Measurements from ENCODE around the gene NR4A1. TPM values are rescaled to one million over a fixed set of nuclear protein-coding genes. Genes with fewer than 3 reads are reported as not detected.
A peak's percentile ranks its signal among the peaks of the same experiment; 100 is the strongest.

The NR4A1 gene
- 863 TPM for total RNA-seq
- long read RNA-seq, full-length matches to known transcripts = 651 of 1,174 reads
- long read RNA-seq, partial matches to known transcripts = 434 of 1,174 reads
- long read RNA-seq, other reads (novel, unspliced or antisense) = 89 of 1,174 reads

DNA sequence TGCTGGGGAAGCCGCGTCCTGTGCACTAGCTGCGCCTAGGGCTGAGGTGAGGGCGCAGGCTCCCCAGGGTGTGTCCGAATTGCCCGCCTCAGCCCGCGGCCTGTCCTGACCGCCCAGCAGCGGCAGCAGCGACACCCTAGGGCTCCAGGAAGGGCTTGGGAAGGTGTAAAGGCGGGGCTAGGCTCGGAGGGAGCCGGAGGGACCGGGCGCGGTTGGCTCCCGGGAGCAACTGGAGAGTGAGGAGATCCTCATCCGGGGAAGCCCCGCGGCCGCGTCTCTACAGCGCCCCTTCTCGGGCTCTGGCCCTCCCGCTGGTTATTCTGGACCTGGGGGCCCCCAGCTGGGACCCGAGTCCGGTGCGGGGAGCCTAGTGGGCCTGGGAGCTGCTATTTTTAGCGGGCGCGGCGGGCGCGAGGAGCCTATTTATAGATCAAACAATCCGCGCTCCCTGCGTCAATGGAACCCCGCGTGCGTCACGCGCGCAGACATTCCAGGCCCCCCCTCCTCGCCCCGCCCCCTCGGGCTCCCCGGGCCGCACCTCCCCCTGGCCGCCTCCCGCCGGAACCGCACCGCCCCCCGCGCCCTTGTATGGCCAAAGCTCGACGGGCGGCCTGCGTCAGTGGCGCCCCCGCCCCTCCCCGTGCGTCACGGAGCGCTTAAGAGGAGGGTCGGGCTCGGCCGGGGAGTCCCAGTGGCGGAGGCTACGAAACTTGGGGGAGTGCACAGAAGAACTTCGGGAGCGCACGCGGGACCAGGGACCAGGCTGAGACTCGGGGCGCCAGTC, at the start of gene NR4A1:
NR4A1 (plus strand) TSS at position 685 of the 784 bp plus-strand sequence. CDS start 2,887 bp downstream, outside the sequence.
- peak; percentile 99 for DNase-seq (ENCODE audit: low spot score)

DNA sequence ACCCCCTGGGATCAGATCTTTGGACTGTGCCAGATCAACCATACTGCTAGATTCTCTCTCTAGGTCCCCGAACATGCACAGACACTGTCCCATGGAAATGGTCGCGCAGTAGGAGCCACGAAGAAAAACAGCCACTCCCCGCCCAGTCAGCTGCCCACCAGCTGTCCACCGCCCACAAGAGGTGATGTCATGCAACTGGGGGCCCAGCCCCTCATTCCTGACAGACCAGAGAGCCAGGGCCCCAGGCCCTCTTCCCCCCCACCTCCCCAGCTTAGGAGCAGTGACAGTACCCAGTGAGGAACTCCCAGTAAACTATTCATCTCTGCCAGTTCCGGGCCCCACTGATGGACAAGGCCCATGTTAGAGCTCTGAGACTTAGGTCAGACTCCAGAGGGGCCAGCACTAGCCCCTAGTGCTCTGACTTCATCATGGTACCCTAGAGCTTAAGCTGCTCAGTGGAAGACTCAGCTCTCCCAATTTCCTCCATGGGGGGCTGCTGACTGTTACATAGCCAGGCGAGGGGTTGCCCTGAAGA, 48.2 kb upstream of the NR4A1 start:
- DNase-seq (ENCODE audit: low spot score) = no peak

- no peak for DNase-seq (ENCODE audit: low spot score)
These were observed 47.7 kb upstream of the NR4A1 start for GRCh38 chr12:52003591-52003990.

DNA sequence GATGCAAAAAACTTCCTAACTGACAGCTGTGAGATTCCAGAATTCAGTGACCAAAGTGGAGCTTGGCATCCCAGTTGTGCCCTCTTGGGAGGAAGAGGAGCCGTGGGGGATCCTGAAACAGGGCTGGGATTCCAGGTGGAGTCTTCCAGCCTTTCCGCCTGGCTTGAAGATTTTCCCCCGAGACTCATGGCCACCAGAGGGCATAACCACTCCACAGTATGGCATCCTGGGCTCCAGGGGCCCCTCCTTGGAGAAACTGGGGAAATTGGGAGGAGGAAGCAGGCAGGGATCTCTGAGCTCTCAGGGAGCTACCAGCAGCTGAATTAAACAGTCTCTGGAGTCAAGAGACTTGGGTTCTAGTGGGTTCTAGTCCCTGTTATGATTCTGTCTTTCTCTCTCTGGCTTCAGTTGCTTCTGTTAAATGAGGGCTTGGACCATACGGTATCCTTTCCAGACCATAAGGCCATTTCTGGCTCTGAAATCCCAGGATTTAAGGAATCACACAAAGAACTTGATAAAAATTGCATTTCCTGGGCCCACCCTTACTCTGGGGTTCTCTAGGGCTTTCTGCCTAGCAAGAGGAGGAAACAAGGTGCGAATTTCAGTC, 47.1 kb upstream of the NR4A1 start:
- DNase-seq (ENCODE audit: low spot score) = no peak

- DNase-seq (ENCODE audit: low spot score) = no peak
These were observed 45.9 kb upstream of the NR4A1 start for GRCh38 chr12:52005218-52005902.

DNA sequence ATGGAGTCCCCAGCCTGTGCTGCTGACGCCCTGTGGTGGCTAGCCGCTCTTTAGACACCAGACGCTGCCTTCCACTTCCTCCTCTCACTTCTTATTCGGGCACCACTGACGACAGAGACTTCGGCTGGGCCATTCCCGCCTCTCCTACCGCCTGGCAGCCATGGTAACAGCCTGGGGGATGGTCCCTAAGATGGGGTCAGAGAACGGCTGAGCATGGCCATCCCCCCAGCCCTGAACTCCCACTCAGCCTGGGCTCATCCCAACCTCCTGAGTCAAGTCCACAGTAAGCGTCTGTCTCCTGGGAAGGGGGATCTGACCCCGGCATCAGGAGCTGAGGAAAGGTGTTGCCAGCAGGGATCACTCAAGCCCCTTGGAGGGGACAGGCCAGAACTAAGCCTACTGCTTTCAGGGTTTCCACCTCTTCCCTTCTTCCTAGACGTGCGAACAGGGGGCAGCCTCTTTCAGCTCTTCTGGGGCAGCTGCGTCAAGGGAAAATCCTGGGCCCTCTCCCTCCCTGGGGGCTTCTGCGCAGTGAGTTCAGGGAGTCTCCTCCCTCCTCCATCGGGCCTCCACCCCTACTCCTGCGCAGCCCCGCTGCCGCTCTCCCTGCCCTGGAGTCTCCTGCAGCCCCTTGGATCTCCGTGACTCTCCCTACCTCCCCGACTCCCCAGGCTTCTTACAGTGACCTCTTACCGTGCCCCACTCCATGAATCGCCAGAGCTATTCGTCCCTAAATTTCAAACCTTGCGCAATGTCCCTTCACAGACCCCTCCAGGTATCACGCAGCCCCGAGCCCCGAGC, 45.1 kb upstream of the NR4A1 start:
- DNase-seq (ENCODE audit: low spot score) = no peak

DNA sequence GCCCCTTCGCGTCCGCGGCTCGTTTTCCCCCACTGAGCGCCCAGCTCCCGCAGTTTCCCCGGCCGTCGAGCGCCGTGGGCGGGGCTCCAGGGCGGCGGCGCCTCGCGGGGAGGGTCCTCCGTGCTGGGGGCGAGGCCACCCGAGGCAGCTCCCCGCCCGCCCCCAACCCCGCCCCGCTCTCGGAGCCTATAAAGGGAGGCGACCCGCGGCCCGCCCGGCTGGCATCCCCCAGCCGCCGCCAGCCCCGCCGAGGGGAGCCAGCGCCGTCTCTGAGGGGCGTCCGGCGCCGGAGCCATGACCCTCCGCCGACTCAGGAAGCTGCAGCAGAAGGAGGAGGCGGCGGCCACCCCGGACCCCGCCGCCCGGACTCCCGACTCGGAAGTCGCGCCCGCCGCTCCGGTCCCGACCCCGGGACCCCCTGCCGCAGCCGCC, 44.5 kb upstream of the NR4A1 start, which contains the start of gene TAMALIN:
TAMALIN (plus strand) TSS at position 221 of the 432 bp plus-strand sequence; CDS start at position 295, 74 bp downstream.
- DNase-seq (ENCODE audit: low spot score) = peak; percentile 94

GRCh38 chr12:52007158-52007921, 43.9 kb upstream of the NR4A1 start:
- DNase-seq (ENCODE audit: low spot score) = no peak

- DNase-seq (ENCODE audit: low spot score) = no peak
These were observed 43.2 kb upstream of the NR4A1 start for GRCh38 chr12:52007982-52008510.

DNA sequence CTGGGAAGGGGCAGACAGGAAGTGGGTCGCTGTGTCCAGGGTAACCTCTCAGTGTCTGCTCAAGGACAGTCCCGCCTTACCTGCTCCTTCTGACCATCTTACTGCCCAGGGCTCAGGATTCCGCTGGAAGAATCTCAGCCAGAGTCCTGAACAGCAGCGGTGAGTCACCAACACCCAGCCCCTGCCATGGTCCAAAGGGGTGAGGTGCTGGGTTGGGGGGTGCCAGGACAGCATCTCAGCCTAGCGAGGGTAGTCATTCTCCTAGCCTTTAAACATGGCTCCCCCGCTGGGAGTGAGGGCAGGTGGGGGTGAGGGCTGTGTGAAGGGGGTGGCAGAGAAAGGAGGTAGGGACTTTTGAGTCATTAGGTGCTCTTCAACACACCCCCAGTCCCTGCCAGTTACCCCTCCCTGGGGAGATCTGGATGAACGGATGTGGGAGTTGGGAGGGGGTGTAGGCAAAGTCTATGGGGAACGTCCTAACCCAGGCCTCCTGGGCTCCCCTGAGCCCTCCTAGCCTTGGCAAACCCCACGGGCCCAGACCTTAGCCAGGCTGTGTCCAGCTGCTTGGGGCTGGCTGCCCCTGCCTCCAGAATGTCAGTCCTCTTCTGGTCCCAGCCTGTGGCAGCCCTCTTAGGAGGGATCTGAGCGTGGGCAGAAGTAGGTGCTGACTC, 42.0 kb upstream of the NR4A1 start:
- no peak for DNase-seq (ENCODE audit: low spot score)

GRCh38 chr12:52010152-52010622, 41.1 kb upstream of the NR4A1 start:
- DNase-seq (ENCODE audit: low spot score) = no peak

DNA sequence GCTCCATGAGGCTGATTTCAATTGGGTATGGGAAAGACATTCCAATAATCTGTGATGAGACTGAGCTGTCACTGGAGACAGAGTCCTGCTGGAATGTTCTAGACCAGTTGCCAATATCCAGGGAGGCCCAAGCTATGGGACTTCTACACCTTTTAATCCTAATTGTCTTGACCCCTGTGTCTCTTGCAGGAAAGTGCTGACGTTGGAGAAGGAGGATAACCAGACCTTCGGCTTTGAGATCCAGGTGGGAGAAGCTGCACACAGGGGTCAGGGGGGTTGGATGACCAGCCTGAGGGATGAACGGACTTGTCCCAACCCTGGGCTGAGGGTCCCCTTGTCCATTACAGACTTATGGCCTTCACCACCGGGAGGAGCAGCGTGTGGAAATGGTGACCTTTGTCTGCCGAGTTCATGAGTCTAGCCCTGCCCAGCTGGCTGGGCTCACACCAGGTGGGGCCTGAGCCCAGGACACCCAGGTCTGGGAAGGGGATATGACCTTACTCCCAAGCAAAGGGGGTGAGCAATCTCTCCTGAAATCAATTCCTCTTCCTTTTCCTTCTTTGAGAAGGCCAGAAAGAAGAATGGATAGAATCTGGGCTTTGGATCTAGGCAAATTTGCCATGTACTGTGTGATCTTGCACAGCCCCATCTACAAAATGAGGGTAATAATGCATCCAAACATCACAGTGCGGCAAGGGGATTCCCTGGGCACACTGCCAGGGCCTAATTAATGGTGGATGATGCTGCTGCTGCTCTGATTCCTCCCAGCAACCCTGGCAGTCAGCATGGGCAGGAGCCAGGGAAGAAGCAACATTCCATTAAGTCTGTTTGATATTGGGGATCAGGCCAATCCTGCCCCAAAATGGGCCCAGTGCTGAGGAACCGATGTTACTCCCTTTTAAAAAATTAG, 40.3 kb upstream of the NR4A1 start:
- no peak for DNase-seq (ENCODE audit: low spot score)

- no peak for DNase-seq (ENCODE audit: low spot score)
These were observed 39.5 kb upstream of the NR4A1 start for GRCh38 chr12:52011602-52012214.

- DNase-seq (ENCODE audit: low spot score) = no peak
These were observed 37.5 kb upstream of the NR4A1 start for GRCh38 chr12:52013626-52014310.

DNA sequence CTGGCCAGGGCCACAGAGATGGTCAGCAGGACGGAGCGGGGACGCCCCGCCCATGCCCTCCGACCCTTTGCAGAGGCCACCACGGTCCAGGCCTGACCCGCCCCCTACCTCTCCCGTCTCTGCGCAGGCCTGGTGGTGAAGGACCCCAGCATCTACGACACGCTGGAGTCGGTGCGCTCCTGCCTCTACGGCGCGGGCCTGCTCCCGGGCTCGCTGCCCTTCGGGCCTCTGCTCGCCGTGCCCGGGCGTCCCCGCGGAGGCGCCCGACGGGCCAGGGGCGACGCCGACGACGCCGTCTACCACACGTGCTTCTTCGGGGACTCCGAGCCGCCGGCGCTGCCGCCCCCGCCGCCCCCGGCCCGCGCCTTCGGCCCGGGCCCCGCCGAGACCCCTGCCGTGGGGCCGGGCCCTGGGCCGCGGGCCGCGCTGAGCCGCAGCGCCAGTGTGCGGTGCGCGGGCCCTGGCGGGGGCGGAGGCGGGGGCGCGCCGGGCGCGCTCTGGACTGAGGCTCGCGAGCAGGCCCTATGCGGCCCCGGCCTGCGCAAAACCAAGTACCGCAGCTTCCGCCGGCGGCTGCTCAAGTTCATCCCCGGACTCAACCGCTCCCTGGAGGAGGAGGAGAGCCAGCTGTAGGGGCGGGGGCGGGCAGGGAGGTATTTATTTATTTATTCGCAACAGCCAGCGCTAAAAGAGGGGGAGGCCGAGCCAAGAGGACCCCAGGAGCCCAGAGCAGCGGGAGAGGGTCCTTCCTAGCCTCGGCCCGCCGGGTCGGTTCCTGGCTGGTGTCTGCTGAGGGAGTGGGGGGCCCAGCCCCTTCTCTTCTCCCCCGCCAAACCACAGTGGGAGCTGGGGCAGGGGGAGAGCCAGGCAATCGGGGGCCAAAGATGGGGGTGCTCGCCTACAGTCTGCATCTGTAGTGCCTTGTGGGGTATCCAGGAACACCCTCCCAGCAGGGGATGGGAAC, 36.4 kb upstream of the NR4A1 start:
- no peak for DNase-seq (ENCODE audit: low spot score)

Data from mesenteric fat pad (tissue), 1 donor.